ENCODE data around the gene KRT33A.
"Not testable (repeated sequence)": the region's sequence is repeated elsewhere in the genome, so short reads cannot be mapped to it uniquely, and the experiment has no call there.

Gene KRT33A

GRCh38 chr17:41350381-41350878 is at the start of gene KRT33A:
TSS of gene KRT33A (minus strand) at chr17:41350828. CDS start at chr17:41350767, 61 bp downstream.
- not testable (repeated sequence) for DNase-seq

GRCh38 chr17:41396996-41397660 is 46.5 kb upstream of the KRT33A start, which contains the start of gene KRT31:
TSS of gene KRT31 (minus strand) at chr17:41397608. CDS start at chr17:41397539, 69 bp downstream.
- no peak for DNase-seq

- DNase-seq, result no peak
Measured at GRCh38 chr17:41396340-41396739, 45.7 kb upstream of the KRT33A start.

GRCh38 chr17:41395611-41396010 is 45.0 kb upstream of the KRT33A start:
- no peak for DNase-seq

GRCh38 chr17:41395044-41395443 is 44.4 kb upstream of the KRT33A start:
- not testable (repeated sequence) for DNase-seq

- no peak for DNase-seq
Measured at GRCh38 chr17:41394254-41394996, 43.8 kb upstream of the KRT33A start.

GRCh38 chr17:41393826-41394225 is 43.2 kb upstream of the KRT33A start:
- no peak for DNase-seq

- DNase-seq, result no peak
Measured at GRCh38 chr17:41393294-41393693, 42.7 kb upstream of the KRT33A start.

GRCh38 chr17:41392278-41392677 is 41.6 kb upstream of the KRT33A start:
- DNase-seq, result no peak

- no peak for DNase-seq
Measured at GRCh38 chr17:41391535-41391934, 40.9 kb upstream of the KRT33A start.

- no peak for DNase-seq
Measured at GRCh38 chr17:41390411-41390938, 39.8 kb upstream of the KRT33A start.

- no peak for DNase-seq
Measured at GRCh38 chr17:41387670-41388069, 37.0 kb upstream of the KRT33A start.

- DNase-seq, result no peak
Measured at GRCh38 chr17:41386227-41386626, 35.6 kb upstream of the KRT33A start.

- no peak for DNase-seq
Measured at GRCh38 chr17:41383690-41384089, 33.1 kb upstream of the KRT33A start.

GRCh38 chr17:41382394-41382793 is 31.8 kb upstream of the KRT33A start:
- DNase-seq, result no peak

- not testable (repeated sequence) for DNase-seq
Measured at GRCh38 chr17:41381943-41382342, 31.3 kb upstream of the KRT33A start, which contains the start of gene KRT34. TSS of gene KRT34 (minus strand) at chr17:41382306. CDS start at chr17:41382246, 60 bp downstream.

- not testable (repeated sequence) for DNase-seq
Measured at GRCh38 chr17:41380091-41380490, 29.5 kb upstream of the KRT33A start.

GRCh38 chr17:41377546-41377945 is 26.9 kb upstream of the KRT33A start:
- DNase-seq, result no peak

- DNase-seq, result no peak
Measured at GRCh38 chr17:41369713-41370112, 19.1 kb upstream of the KRT33A start, which contains the start of gene KRT33B. TSS of gene KRT33B (minus strand) at chr17:41369813. CDS start at chr17:41369750, 63 bp downstream.

- DNase-seq, result no peak
Measured at GRCh38 chr17:41369023-41369422, 18.4 kb upstream of the KRT33A start.

- DNase-seq, result no peak
Measured at GRCh38 chr17:41367426-41368075, 16.9 kb upstream of the KRT33A start.

- no peak for DNase-seq
Measured at GRCh38 chr17:41366070-41366469, 15.4 kb upstream of the KRT33A start.

- no peak for DNase-seq
Measured at GRCh38 chr17:41363881-41364280, 13.3 kb upstream of the KRT33A start.
